Adrenal gland (tissue), 5 donors: Measurements from ENCODE around the gene ERVK3-1.

ENCODE experiments used
- POLR2A ChIP-seq, 2 donors: fragments of 450-650 bp; IDR thresholded peaks; one replicate each; pipeline ENCODE4 v1.6.1; 2017; ENCODE audit warnings: antibody characterized with exemption in 2 of 2, mild to moderate bottlenecking in 2 of 2, moderate library complexity in 1 of 2
- TF ChIP-seq, protein P1 (sequence below), 6 experiments: fragments of 450-650 bp in 4 of 6; fragments of 200-600 bp in 2 of 6; sonication (generic) in 1 of 6; IDR thresholded peaks; 1 replicate in 5 of 6; 2 replicates in 1 of 6; pipeline versions ENCODE4 v1.5.1 to v1.8.0; 2016 to 2021; ENCODE audit warnings: antibody characterized with exemption in 6 of 6, mild to moderate bottlenecking in 2 of 6, moderate library complexity in 1 of 6
- donor health status: DM: no; HTN: no; CAD: no.

DNA sequence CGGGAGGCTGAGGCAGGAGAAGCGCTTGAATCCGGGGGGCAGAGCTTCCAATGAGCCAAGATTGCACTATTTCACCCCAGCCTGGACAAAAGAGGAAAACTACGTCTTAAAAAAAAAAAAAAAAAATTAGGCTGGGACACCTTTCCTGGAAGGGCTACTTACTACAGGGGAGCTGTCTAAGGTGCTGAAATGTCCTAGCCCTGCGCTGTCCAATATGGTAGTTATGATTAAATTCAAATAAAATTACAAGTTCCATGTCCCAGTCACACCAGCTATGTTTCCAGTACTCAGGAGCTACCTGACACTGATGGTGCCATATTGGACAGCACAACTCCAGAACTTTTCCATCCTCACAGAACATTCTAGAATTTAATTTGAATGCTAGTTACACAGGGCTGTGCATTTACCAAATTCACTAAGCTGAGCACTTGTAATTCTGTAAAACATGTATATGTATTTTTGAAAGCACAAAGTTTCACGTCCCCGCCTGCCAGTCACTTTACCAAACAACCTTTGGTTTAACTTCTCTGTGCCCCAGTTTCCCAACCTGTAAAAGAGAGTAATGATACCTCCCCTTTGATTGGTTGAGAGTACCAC is 12.4 kb downstream of the ERVK3-1 start:
- TF ChIP-seq, protein P1, sequence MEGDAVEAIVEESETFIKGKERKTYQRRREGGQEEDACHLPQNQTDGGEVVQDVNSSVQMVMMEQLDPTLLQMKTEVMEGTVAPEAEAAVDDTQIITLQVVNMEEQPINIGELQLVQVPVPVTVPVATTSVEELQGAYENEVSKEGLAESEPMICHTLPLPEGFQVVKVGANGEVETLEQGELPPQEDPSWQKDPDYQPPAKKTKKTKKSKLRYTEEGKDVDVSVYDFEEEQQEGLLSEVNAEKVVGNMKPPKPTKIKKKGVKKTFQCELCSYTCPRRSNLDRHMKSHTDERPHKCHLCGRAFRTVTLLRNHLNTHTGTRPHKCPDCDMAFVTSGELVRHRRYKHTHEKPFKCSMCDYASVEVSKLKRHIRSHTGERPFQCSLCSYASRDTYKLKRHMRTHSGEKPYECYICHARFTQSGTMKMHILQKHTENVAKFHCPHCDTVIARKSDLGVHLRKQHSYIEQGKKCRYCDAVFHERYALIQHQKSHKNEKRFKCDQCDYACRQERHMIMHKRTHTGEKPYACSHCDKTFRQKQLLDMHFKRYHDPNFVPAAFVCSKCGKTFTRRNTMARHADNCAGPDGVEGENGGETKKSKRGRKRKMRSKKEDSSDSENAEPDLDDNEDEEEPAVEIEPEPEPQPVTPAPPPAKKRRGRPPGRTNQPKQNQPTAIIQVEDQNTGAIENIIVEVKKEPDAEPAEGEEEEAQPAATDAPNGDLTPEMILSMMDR (IDR thresholded peaks at IDR 0.05) = no peak
- no peak for TF ChIP-seq POLR2A (IDR thresholded peaks at IDR 0.05)
